Spleen (tissue), 11 donors: ENCODE data around the gene CD79B. TPM values are rescaled to one million over a fixed set of nuclear protein-coding genes. Genes with fewer than 3 reads are reported as not detected.
A peak's percentile ranks its signal among the peaks of the same experiment; 100 is the strongest.
"Not testable (repeated sequence)": the region's sequence is repeated elsewhere in the genome, so short reads cannot be mapped to it uniquely, and the experiment has no call there.

Experiments
- DNase-seq: peaks from one replicate; pipeline ENCODE4 v3.0.0-alpha.2; 2020
- H3K27ac ChIP-seq, 8 donors: fragments of 200-600 bp; sonication (generic) in 7 of 8; 1 replicate in 4 of 8; 2 replicates in 4 of 8; pipeline versions ENCODE4 v1.5.0 to v1.8.0; 2016 to 2021; ENCODE audit warnings: inconsistent platforms in 4 of 8, mild to moderate bottlenecking in 4 of 8, moderate library complexity in 1 of 8
- H3K27me3 ChIP-seq, 7 donors: fragments of 200-600 bp; sonication (generic) in 6 of 7; replicated peaks in 1 of 7; 1 replicate in 4 of 7; 2 replicates in 3 of 7; pipeline versions ENCODE4 v1.5.0 to v1.8.0; 2016 to 2021; ENCODE audit warnings: inconsistent platforms in 3 of 7, mild to moderate bottlenecking in 1 of 7
- H3K36me3 ChIP-seq, 6 donors: fragments of 200-600 bp; sonication (generic) in 5 of 6; 1 replicate in 4 of 6; 2 replicates in 2 of 6; pipeline versions ENCODE4 v1.5.0 to v1.8.0; 2016 to 2021; ENCODE audit warnings: inconsistent platforms in 2 of 6
- H3K4me1 ChIP-seq, 6 donors: fragments of 200-600 bp; sonication (generic) in 5 of 6; 1 replicate in 3 of 6; 2 replicates in 3 of 6; pipeline versions ENCODE4 v1.5.0 to v1.8.0; 2016 to 2021; ENCODE audit warnings: inconsistent platforms in 3 of 6
- H3K4me3 ChIP-seq, 8 donors: fragments of 200-600 bp; sonication (generic) in 7 of 8; 1 replicate in 4 of 8; 2 replicates in 4 of 8; pipeline versions ENCODE4 v1.5.0 to v1.8.0; 2016 to 2021; ENCODE audit warnings: inconsistent platforms in 4 of 8, mild to moderate bottlenecking in 4 of 8, moderate library complexity in 2 of 8
- H3K9me3 ChIP-seq, 8 donors: fragments of 200-600 bp; sonication (generic) in 7 of 8; 1 replicate in 4 of 8; 2 replicates in 4 of 8; pipeline versions ENCODE4 v1.5.0 to v1.8.0; 2016 to 2021; ENCODE audit warnings: inconsistent platforms in 4 of 8
- CTCF ChIP-seq, 11 experiments: fragments of 200-600 bp in 7 of 11; fragments of 450-650 bp in 4 of 11; sonication (generic) in 4 of 11; IDR thresholded peaks in 8 of 11; conservative IDR thresholded peaks in 3 of 11; 1 replicate in 7 of 11; 2 replicates in 4 of 11; pipeline versions ENCODE4 v1.4.0 to v1.8.0; 2016 to 2021; ENCODE audit warnings: antibody characterized with exemption in 11 of 11, inconsistent platforms in 4 of 11, mild to moderate bottlenecking in 1 of 11
- POLR2A ChIP-seq, 3 donors: fragments of 450-650 bp; IDR thresholded peaks; one replicate each; pipeline ENCODE4 v1.5.1; 2017; ENCODE audit warnings: antibody characterized with exemption in 3 of 3, mild to moderate bottlenecking in 1 of 3
- POLR2AphosphoS5 ChIP-seq, 3 donors: sonication (generic); formaldehyde crosslinking; IDR thresholded peaks; one replicate each; pipeline ENCODE4 v1.5.1; 2017; ENCODE audit warnings: antibody characterized with exemption in 3 of 3
- WGBS, 5 donors: extraction: QIAGEN DNeasy Blood & Tissue Kit in 3 of 5; methylation state at CpG; one replicate each; pipeline versions ENCODE4 v1.1.5 to v1.1.7; 2013 to 2018; 5-methylcytosine and 5-hydroxymethylcytosine counted together
- intact Hi-C: fragments of 100-400 bp; cut with DNase I; formaldehyde crosslinking; loops from one replicate; pipeline ENCODE4 v1.15.0; 2023; ENCODE audit warnings: low total_unique reads
- polyA plus RNA-seq, 3 donors: library from polyadenylated mRNA; stranded (reverse); fragments of 200-250 nt; gene quantifications; one replicate each; pipeline ENCODE4 v1.2.1, GENCODE V29; 2013
- total RNA-seq, 7 donors: library from RNA; depleted of rRNA in 3 of 7; stranded (reverse); fragments of >200 nt in 3 of 7; fragmentation: NEBNext Ultra II Directional in 4 of 7; extraction: Animal tissue kit (Norgen Biotek cat#: 25700) in 4 of 7; gene quantifications; one replicate each; pipeline versions ENCODE4 v1.1.0 to v1.2.1, GENCODE V29; 2016 to 2021
- donor health status: healthy with polysubstance abuse.
- donor health status: DM: no; HTN: no; CAD: no; lungs with moderate emphysema.
- donor health status: DM: no; HTN: no; CAD: no.
- donor health status: Bipolar disorder and iron deficiency.
- donor health status: healthy.
- donor health status: DM: no; HTN: no; CAD: no.
- donor health status: DM: yes; HTN: yes; CAD: no.

Gene CD79B
- total and polyA plus RNA-seq, 10 donors, result 149 to 659 (median 208) TPM

- Histone ChIP-seq H3K4me1 (peaks cover 13 to 67% (median 31%) of the 10 kb centered on the region in 6 donors), H3K27me3 (no peaks in the 10 kb centered on the region), H3K4me3 (no peak overlapping the region), H3K9me3 (no peaks in the 10 kb centered on the region), H3K36me3 (no peaks in the 10 kb centered on the region), H3K27ac (no peak overlapping the region)
- DNase-seq, result no peak
- TF ChIP-seq CTCF (IDR thresholded peaks at IDR 0.05 in 8 of 11, conservative IDR thresholded peaks at IDR 0.05 in 3 of 11) (no peak), POLR2A (IDR thresholded peaks at IDR 0.05) (no peak), POLR2AphosphoS5 (IDR thresholded peaks at IDR 0.05) (no peak)
- WGBS, 5 donors, result 86 to 93% (median 90%) methylated on average over 9 to 10 of the region's 10 CpGs
- intact Hi-C loops, result no loop called here
Measured at GRCh38 chr17:63918305-63918704, 13.8 kb downstream of the CD79B start.

GRCh38 chr17:63917646-63918045 is 14.5 kb downstream of the CD79B start:
- 86 to 93% (median 87%) methylated on average over 10 to 13 of the region's 13 CpGs for WGBS, 5 donors
- Histone ChIP-seq H3K27me3 (no peaks in the 10 kb centered on the region), H3K27ac (no peak overlapping the region), H3K9me3 (no peaks in the 10 kb centered on the region), H3K4me1 (peaks cover 13 to 60% (median 28%) of the 10 kb centered on the region in 6 donors), H3K4me3 (no peak overlapping the region), H3K36me3 (no peaks in the 10 kb centered on the region)
- TF ChIP-seq POLR2AphosphoS5 (IDR thresholded peaks at IDR 0.05) (no peak), CTCF (IDR thresholded peaks at IDR 0.05 in 8 of 11, conservative IDR thresholded peaks at IDR 0.05 in 3 of 11) (no peak), POLR2A (IDR thresholded peaks at IDR 0.05) (no peak)
- no peak for DNase-seq
- intact Hi-C loops, result no loop called here

- whole genome bisulfite sequencing, 5 donors, result 70 to 85% (median 73%) methylated on average over 7 to 11 of the region's 11 CpGs
Measured at GRCh38 chr17:63917206-63917605, 14.9 kb downstream of the CD79B start.

GRCh38 chr17:63916566-63917185 is 15.5 kb downstream of the CD79B start:
- no peaks in the 10 kb centered on the region for H3K9me3 ChIP-seq
- intact Hi-C loops, result no loop called here
- no peak overlapping the region for H3K27ac ChIP-seq
- 87 to 94% (median 91%) methylated on average over 12 of the region's 12 CpGs for WGBS, 5 donors
- no peaks in the 10 kb centered on the region for H3K36me3 ChIP-seq
- DNase-seq, result no peak
- H3K27me3 ChIP-seq, result no peaks in the 10 kb centered on the region
- TF ChIP-seq POLR2A (IDR thresholded peaks at IDR 0.05), result no peak
- no peak for TF ChIP-seq POLR2AphosphoS5 (IDR thresholded peaks at IDR 0.05)
- peak in 1 of 11 experiments; percentile 17 for TF ChIP-seq CTCF (IDR thresholded peaks at IDR 0.05 in 8 of 11, conservative IDR thresholded peaks at IDR 0.05 in 3 of 11)
- peaks cover 13 to 57% (median 31%) of the 10 kb centered on the region in 6 donors for H3K4me1 ChIP-seq
- no peak overlapping the region for H3K4me3 ChIP-seq

More at GRCh38 chr17:63917206-63917605, 14.9 kb downstream of the CD79B start:
- DNase-seq, H3K27ac ChIP-seq, H3K4me3 ChIP-seq, intact Hi-C loops, H3K27me3 ChIP-seq, H3K36me3 ChIP-seq, H3K9me3 ChIP-seq: not testable (repeated sequence)
- H3K4me1 ChIP-seq, result peaks cover 13 to 56% (median 28%) of the 10 kb centered on the region in 6 donors

GRCh38 chr17:63915753-63916152 is 16.4 kb downstream of the CD79B start:
- 57 to 72% (median 62%) methylated on average over 10 of the region's 10 CpGs for WGBS, 5 donors
- intact Hi-C loops, result not testable (repeated sequence)

More at GRCh38 chr17:63915753-63916152, 16.4 kb downstream of the CD79B start:
- not testable (repeated sequence) for H3K27me3 ChIP-seq, H3K9me3 ChIP-seq, DNase-seq, H3K27ac ChIP-seq, H3K36me3 ChIP-seq
- Histone ChIP-seq H3K4me1 (peaks cover 13 to 55% (median 32%) of the 10 kb centered on the region in 6 donors), H3K4me3 (peak overlapping the region in 1 of 8 donors; percentile 24)
